Ascending aorta (tissue), 2 donors: Measurements from ENCODE around the gene LRRC17. TPM values are rescaled to one million over a fixed set of nuclear protein-coding genes. Genes with fewer than 3 reads are reported as not detected.
A peak's percentile ranks its signal among the peaks of the same experiment; 100 is the strongest.

ENCODE experiments used
- DNase-seq, 2 donors: peaks; one replicate each; pipeline ENCODE4 v3.0.0-alpha.2; 2019; ENCODE audit warnings: low spot score in 2 of 2
- H3K27ac ChIP-seq, 2 donors: fragments of 200-600 bp; sonication (generic); one replicate each; pipeline ENCODE4 v1.5.1; 2016 to 2017; ENCODE audit warnings: mild to moderate bottlenecking in 1 of 2
- H3K27me3 ChIP-seq: fragments of 200-600 bp; sonication (generic); one replicate; pipeline ENCODE4 v1.5.1; 2017
- H3K36me3 ChIP-seq, 2 donors: fragments of 200-600 bp; sonication (generic); one replicate each; pipeline ENCODE4 v1.5.1; 2016
- H3K4me1 ChIP-seq, 2 donors: fragments of 200-600 bp; sonication (generic); one replicate each; pipeline ENCODE4 v1.5.1; 2016 to 2017; ENCODE audit warnings: mild to moderate bottlenecking in 1 of 2
- H3K4me3 ChIP-seq, 2 donors: fragments of 200-600 bp; sonication (generic); one replicate each; pipeline ENCODE4 v1.5.1; 2016 to 2017; ENCODE audit warnings: mild to moderate bottlenecking in 1 of 2
- H3K9me3 ChIP-seq, 2 donors: fragments of 200-600 bp; sonication (generic); one replicate each; pipeline ENCODE4 v1.5.1; 2016
- CTCF ChIP-seq, 3 experiments: fragments of 200-600 bp in 2 of 3; fragments of 450-650 bp in 1 of 3; sonication (generic) in 2 of 3; IDR thresholded peaks; one replicate each; pipeline ENCODE4 v1.5.1; 2016 to 2019; ENCODE audit warnings: antibody characterized with exemption in 3 of 3, mild to moderate bottlenecking in 1 of 3, moderate library complexity in 1 of 3
- intact Hi-C: fragments of 100-400 bp; cut with DNase I; formaldehyde crosslinking; loops from one replicate; pipeline ENCODE4 v1.15.1; 2023
- total RNA-seq: library from RNA; depleted of rRNA; stranded (reverse); fragments of >200 nt; gene quantifications from one replicate; pipeline ENCODE4 v1.1.0, GENCODE V29; 2016

Gene LRRC17
- total RNA-seq: 10.5 TPM

GRCh38 chr7:102912742-102913141 is at the start of gene LRRC17:
TSS of gene LRRC17 (plus strand) at chr7:102913000. CDS start at chr7:102933914, 20,914 bp downstream.
- no peaks in the 10 kb centered on the region for H3K9me3 ChIP-seq
- no peak for TF ChIP-seq CTCF (IDR thresholded peaks at IDR 0.05)
- H3K4me3 ChIP-seq: peak within 1 kb of the TSS; percentile 29 to 65
- intact Hi-C loops: loop anchor here (5.0 kb wide), 2 partner anchors 35 to 150 kb away; no protein-coding TSS in a partner anchor
- no peaks in the 10 kb centered on the region for H3K27me3 ChIP-seq
- peaks cover 13 to 28% of the 10 kb centered on the region in 2 donors for H3K4me1 ChIP-seq
- peak within 1 kb of the TSS; percentile 81 to 91 for H3K27ac ChIP-seq
- no peaks in the 10 kb centered on the region for H3K36me3 ChIP-seq
- no peak for DNase-seq

- H3K4me3 ChIP-seq: no peak overlapping the region
- peaks cover 0 to 3% of the 10 kb centered on the region in 2 donors for H3K4me1 ChIP-seq
- TF ChIP-seq CTCF (IDR thresholded peaks at IDR 0.05): no peak
- intact Hi-C loops: no loop called here
- H3K9me3 ChIP-seq: no peaks in the 10 kb centered on the region
- no peak overlapping the region for H3K27ac ChIP-seq
- H3K27me3 ChIP-seq: no peaks in the 10 kb centered on the region
- H3K36me3 ChIP-seq: no peaks in the 10 kb centered on the region
- no peak for DNase-seq
These were observed 47.8 kb upstream of the LRRC17 start for GRCh38 chr7:102864958-102865357.

GRCh38 chr7:102866535-102867215 is 46.1 kb upstream of the LRRC17 start:
- intact Hi-C loops: no loop called here
- no peak for TF ChIP-seq CTCF (IDR thresholded peaks at IDR 0.05)
- Histone ChIP-seq H3K9me3 (no peaks in the 10 kb centered on the region), H3K27me3 (no peaks in the 10 kb centered on the region), H3K36me3 (no peaks in the 10 kb centered on the region), H3K4me3 (no peak overlapping the region), H3K4me1 (no peaks in the 10 kb centered on the region), H3K27ac (no peak overlapping the region)
- no peak for DNase-seq

- Histone ChIP-seq H3K9me3 (no peaks in the 10 kb centered on the region), H3K36me3 (no peaks in the 10 kb centered on the region), H3K27ac (no peak overlapping the region), H3K4me1 (peaks cover 0 to 8% of the 10 kb centered on the region in 2 donors), H3K27me3 (no peaks in the 10 kb centered on the region), H3K4me3 (no peak overlapping the region)
- intact Hi-C loops: no loop called here
- no peak for DNase-seq
- no peak for TF ChIP-seq CTCF (IDR thresholded peaks at IDR 0.05)
These were observed 43.6 kb upstream of the LRRC17 start for GRCh38 chr7:102869195-102869594.

- no peak for DNase-seq
- intact Hi-C loops: loop anchor here (1.0 to 5.0 kb wide), 2 partner anchors 21 to 120 kb away; no protein-coding TSS in a partner anchor
- peaks cover 5 to 26% of the 10 kb centered on the region in 2 donors for H3K4me1 ChIP-seq
These were observed 40.3 kb upstream of the LRRC17 start for GRCh38 chr7:102872460-102872859.

More at GRCh38 chr7:102872460-102872859, 40.3 kb upstream of the LRRC17 start:
- H3K4me3 ChIP-seq: no peak overlapping the region
- H3K9me3 ChIP-seq: no peaks in the 10 kb centered on the region
- peak overlapping the region in 1 of 2 donors; percentile 55 for H3K27ac ChIP-seq
- no peaks in the 10 kb centered on the region for H3K27me3 ChIP-seq
- no peak for TF ChIP-seq CTCF (IDR thresholded peaks at IDR 0.05)
- no peaks in the 10 kb centered on the region for H3K36me3 ChIP-seq
